NCI-H345 treated with DMSO at 0.1 percent for 48 hours (cell line): ENCODE data around the gene CNEP1R1.

Experiments
- DNase-seq: peaks from one replicate; lab custom pipeline; 2025; ENCODE audit not compliant: unreplicated experiment; lab: John Stamatoyannopoulos, UW

Gene CNEP1R1

GRCh38 chr16:50015631-50016030 lies 9.4 kb upstream of the CNEP1R1 start:
- no peak for DNase-seq

- DNase-seq: no peak
These were observed 7.5 kb upstream of the CNEP1R1 start for GRCh38 chr16:50017553-50017952.

GRCh38 chr16:50021544-50021943 lies 3.5 kb upstream of the CNEP1R1 start:
- DNase-seq: no peak

GRCh38 chr16:50023641-50024040 lies 1.4 kb upstream of the CNEP1R1 start:
- no peak for DNase-seq

- DNase-seq: no peak
These were observed 818 bp upstream of the CNEP1R1 start for GRCh38 chr16:50024207-50024606.

GRCh38 chr16:50025537-50025931 lies 509 bp downstream of the CNEP1R1 start:
- no peak for DNase-seq

- no peak for DNase-seq
These were observed 2.8 kb downstream of the CNEP1R1 start for GRCh38 chr16:50027829-50028228.

- DNase-seq: no peak
These were observed 10.5 kb downstream of the CNEP1R1 start for GRCh38 chr16:50035468-50035992.

- DNase-seq: no peak
These were observed 11.4 kb downstream of the CNEP1R1 start for GRCh38 chr16:50036426-50036825.

- DNase-seq: no peak
These were observed 12.7 kb downstream of the CNEP1R1 start for GRCh38 chr16:50037662-50038220.

- no peak for DNase-seq
These were observed 13.3 kb downstream of the CNEP1R1 start for GRCh38 chr16:50038286-50038685.

GRCh38 chr16:50038756-50039529 lies 13.9 kb downstream of the CNEP1R1 start:
- no peak for DNase-seq

- DNase-seq: no peak
These were observed 15.0 kb downstream of the CNEP1R1 start for GRCh38 chr16:50040018-50040417.

- DNase-seq: no peak
These were observed 15.7 kb downstream of the CNEP1R1 start for GRCh38 chr16:50040710-50041109.

- DNase-seq: no peak
These were observed 18.3 kb downstream of the CNEP1R1 start for GRCh38 chr16:50043358-50043757.

- no peak for DNase-seq
These were observed 20.4 kb downstream of the CNEP1R1 start for GRCh38 chr16:50045412-50045811.

GRCh38 chr16:50046853-50047252 lies 21.8 kb downstream of the CNEP1R1 start:
- no peak for DNase-seq

- DNase-seq: no peak
These were observed 22.8 kb downstream of the CNEP1R1 start for GRCh38 chr16:50047864-50048263.

- DNase-seq: no peak
These were observed 25.8 kb downstream of the CNEP1R1 start for GRCh38 chr16:50050802-50051201.

GRCh38 chr16:50056226-50056625 lies 31.2 kb downstream of the CNEP1R1 start:
- DNase-seq: no peak

GRCh38 chr16:50058091-50058771 lies 33.2 kb downstream of the CNEP1R1 start:
- DNase-seq: no peak

- no peak for DNase-seq
These were observed 34.1 kb downstream of the CNEP1R1 start for GRCh38 chr16:50059111-50059510.
